WTC11 (cell line): ENCODE measurements around the gene SMARCA4. TPM values are rescaled to one million over a fixed set of nuclear protein-coding genes. Genes with fewer than 3 reads are reported as not detected.
A peak's percentile ranks its signal among the peaks of the same experiment; 100 is the strongest.
"Not testable (repeated sequence)": the region's sequence is repeated elsewhere in the genome, so short reads cannot be mapped to it uniquely, and the experiment has no call there.

ENCODE experiments used
- ATAC-seq: fragments of 200-7000 bp; cut with Tn5 transposase; 2 replicates; pipeline ENCODE4 v1.10.0; 2021; ENCODE audit warnings: mild to moderate bottlenecking, moderate library complexity
- CTCF ChIA-PET: fragments of 300-600 bp; sonication (Branson Sonifier 250); formaldehyde crosslinking; loops from one replicate; lab custom pipeline; 2021; ENCODE audit warnings: antibody characterized with exemption; lab: Charles Lee
- POLR2A ChIA-PET: fragments of 350-600 bp; sonication (Branson Sonifier 250); formaldehyde crosslinking; loops from one replicate; lab custom pipeline; 2021; ENCODE audit warnings: antibody characterized with exemption; lab: Charles Lee
- DNase-seq: peaks from one replicate; pipeline ENCODE4 v3.0.0; 2021; ENCODE audit warnings: low spot score
- H3K27ac Mint-ChIP-seq: 2 replicates; pipeline ENCODE4 v1.8.0; 2021; ENCODE audit warnings: mixed read lengths
- H3K27me3 Mint-ChIP-seq: 2 replicates; pipeline ENCODE4 v1.8.0; 2021; ENCODE audit warnings: low read depth, mild to moderate bottlenecking, moderate library complexity, mixed read lengths
- H3K36me3 Mint-ChIP-seq: 2 replicates; pipeline ENCODE4 v1.8.0; 2021; ENCODE audit warnings: mixed read lengths
- H3K4me1 Mint-ChIP-seq: 2 replicates; pipeline ENCODE4 v1.8.0; 2022; ENCODE audit warnings: mixed read lengths
- H3K4me3 Mint-ChIP-seq: 2 replicates; pipeline ENCODE4 v1.8.0; 2021; ENCODE audit warnings: mild to moderate bottlenecking, moderate library complexity, mixed read lengths
- H3K9me3 Mint-ChIP-seq: 2 replicates; pipeline ENCODE4 v1.8.0; 2021; ENCODE audit warnings: mixed read lengths
- AR ChIP-seq: fragments of 250-450 bp; sonication (Bioruptor Pico); IDR thresholded peaks from 2 replicates; pipeline ENCODE4 v1.9.0; 2021; ENCODE audit warnings: mild to moderate bottlenecking
- CTCF ChIP-seq: fragments of 200-600 bp; IDR thresholded peaks from 2 replicates; pipeline ENCODE4 v1.8.0; 2022; ENCODE audit warnings: antibody characterized with exemption
- FOXJ3 ChIP-seq: sonication (generic); formaldehyde crosslinking; IDR thresholded peaks from 2 replicates; pipeline ENCODE4 v1.9.0; 2021; ENCODE audit warnings: missing genetic modification reagents, mild to moderate bottlenecking, borderline replicate concordance
- GABPB1 ChIP-seq: sonication (generic); formaldehyde crosslinking; IDR thresholded peaks from 2 replicates; pipeline ENCODE4 v1.8.1; 2023; ENCODE audit warnings: mild to moderate bottlenecking, missing genetic modification reagents
- MLX ChIP-seq: sonication (generic); formaldehyde crosslinking; IDR thresholded peaks from 2 replicates; pipeline ENCODE4 v1.8.1; 2023; ENCODE audit warnings: mild to moderate bottlenecking, missing genetic modification reagents, moderate library complexity
- NFYB ChIP-seq: sonication (generic); formaldehyde crosslinking; conservative IDR thresholded peaks from 2 replicates; pipeline ENCODE4 v1.8.0; 2022; ENCODE audit warnings: low read depth, missing genetic modification reagents
- NR1H2 ChIP-seq: sonication (generic); formaldehyde crosslinking; IDR thresholded peaks from 2 replicates; pipeline ENCODE4 v1.9.0; 2021; ENCODE audit warnings: mild to moderate bottlenecking, moderate library complexity, missing genetic modification reagents
- TP53 ChIP-seq: sonication (generic); formaldehyde crosslinking; IDR thresholded peaks from 2 replicates; pipeline ENCODE4 v1.8.1; 2023; ENCODE audit warnings: mild to moderate bottlenecking, missing genetic modification reagents
- ZNF121 ChIP-seq: sonication (generic); formaldehyde crosslinking; IDR thresholded peaks from 2 replicates; pipeline ENCODE4 v1.8.0; 2023; ENCODE audit warnings: missing genetic modification reagents
- ZNF512 ChIP-seq: sonication (generic); formaldehyde crosslinking; IDR thresholded peaks from 2 replicates; pipeline ENCODE4 v1.8.1; 2022; ENCODE audit warnings: missing genetic modification reagents, borderline replicate concordance
- total RNA-seq: library from RNA; stranded (reverse); gene quantifications from 3 replicates; pipeline ENCODE4 v1.2.3, GENCODE V29; 2021
- TF ChIP-seq, protein P1 (sequence below): fragments of 250-450 bp; sonication (Bioruptor Pico); IDR thresholded peaks from 2 replicates; pipeline ENCODE4 v1.9.0; 2021; ENCODE audit warnings: mild to moderate bottlenecking, borderline replicate concordance
- TF ChIP-seq, protein P2 (sequence below): sonication (generic); formaldehyde crosslinking; IDR thresholded peaks from 2 replicates; pipeline ENCODE4 v1.8.1; 2023; ENCODE audit warnings: mild to moderate bottlenecking, missing genetic modification reagents, moderate library complexity
- TF ChIP-seq, protein P3 (sequence below): sonication (generic); formaldehyde crosslinking; IDR thresholded peaks from 2 replicates; pipeline ENCODE4 v1.8.0; 2022; ENCODE audit warnings: mild to moderate bottlenecking, missing genetic modification reagents

The SMARCA4 gene
- total RNA-seq, 1 experiment from 2014 or later: 295 TPM

GRCh38 chr19:10988380-10988779 lies 27.6 kb downstream of the SMARCA4 start (continued):
- TF ChIP-seq, protein P1, sequence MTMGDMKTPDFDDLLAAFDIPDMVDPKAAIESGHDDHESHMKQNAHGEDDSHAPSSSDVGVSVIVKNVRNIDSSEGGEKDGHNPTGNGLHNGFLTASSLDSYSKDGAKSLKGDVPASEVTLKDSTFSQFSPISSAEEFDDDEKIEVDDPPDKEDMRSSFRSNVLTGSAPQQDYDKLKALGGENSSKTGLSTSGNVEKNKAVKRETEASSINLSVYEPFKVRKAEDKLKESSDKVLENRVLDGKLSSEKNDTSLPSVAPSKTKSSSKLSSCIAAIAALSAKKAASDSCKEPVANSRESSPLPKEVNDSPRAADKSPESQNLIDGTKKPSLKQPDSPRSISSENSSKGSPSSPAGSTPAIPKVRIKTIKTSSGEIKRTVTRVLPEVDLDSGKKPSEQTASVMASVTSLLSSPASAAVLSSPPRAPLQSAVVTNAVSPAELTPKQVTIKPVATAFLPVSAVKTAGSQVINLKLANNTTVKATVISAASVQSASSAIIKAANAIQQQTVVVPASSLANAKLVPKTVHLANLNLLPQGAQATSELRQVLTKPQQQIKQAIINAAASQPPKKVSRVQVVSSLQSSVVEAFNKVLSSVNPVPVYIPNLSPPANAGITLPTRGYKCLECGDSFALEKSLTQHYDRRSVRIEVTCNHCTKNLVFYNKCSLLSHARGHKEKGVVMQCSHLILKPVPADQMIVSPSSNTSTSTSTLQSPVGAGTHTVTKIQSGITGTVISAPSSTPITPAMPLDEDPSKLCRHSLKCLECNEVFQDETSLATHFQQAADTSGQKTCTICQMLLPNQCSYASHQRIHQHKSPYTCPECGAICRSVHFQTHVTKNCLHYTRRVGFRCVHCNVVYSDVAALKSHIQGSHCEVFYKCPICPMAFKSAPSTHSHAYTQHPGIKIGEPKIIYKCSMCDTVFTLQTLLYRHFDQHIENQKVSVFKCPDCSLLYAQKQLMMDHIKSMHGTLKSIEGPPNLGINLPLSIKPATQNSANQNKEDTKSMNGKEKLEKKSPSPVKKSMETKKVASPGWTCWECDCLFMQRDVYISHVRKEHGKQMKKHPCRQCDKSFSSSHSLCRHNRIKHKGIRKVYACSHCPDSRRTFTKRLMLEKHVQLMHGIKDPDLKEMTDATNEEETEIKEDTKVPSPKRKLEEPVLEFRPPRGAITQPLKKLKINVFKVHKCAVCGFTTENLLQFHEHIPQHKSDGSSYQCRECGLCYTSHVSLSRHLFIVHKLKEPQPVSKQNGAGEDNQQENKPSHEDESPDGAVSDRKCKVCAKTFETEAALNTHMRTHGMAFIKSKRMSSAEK: no peak

- H3K27me3 Mint-ChIP-seq: no peaks in the 10 kb centered on the region
- H3K36me3 Mint-ChIP-seq: peaks cover 53% of the 10 kb centered on the region
- TF ChIP-seq GABPB1 (CRISPR knock-in tag) (no peak), AR (CRISPR knock-in tag) (no peak), CTCF (no peak), ZNF512 (no peak), TP53 (no peak)
- no peak overlapping the region for H3K4me3 Mint-ChIP-seq
- H3K4me1 Mint-ChIP-seq: no peaks in the 10 kb centered on the region
- DNase-seq (no peak), ATAC-seq (no peak)
- CTCF ChIA-PET: no interaction called here
- H3K27ac Mint-ChIP-seq: peak overlapping the region; percentile 85
- POLR2A ChIA-PET: no interaction called here
- no peaks in the 10 kb centered on the region for H3K9me3 Mint-ChIP-seq
These were observed 28.1 kb downstream of the SMARCA4 start for GRCh38 chr19:10988921-10989320.

DNA sequence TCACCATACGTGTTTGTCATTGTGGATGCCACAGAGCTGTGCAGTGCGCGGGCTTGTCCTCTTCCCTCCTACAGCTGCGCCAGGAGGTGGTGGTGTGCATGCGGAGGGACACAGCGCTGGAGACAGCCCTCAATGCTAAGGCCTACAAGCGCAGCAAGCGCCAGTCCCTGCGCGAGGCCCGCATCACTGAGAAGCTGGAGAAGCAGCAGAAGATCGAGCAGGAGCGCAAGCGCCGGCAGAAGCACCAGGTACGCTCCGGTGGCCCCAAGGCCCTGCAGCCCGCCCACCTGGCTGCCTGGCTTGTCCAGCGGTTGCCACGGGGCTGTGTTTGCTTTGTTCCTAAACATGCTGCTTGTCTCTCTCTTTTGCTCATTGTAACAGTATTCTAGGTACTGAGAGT lies 30.2 kb downstream of the SMARCA4 start:
- Mint-ChIP-seq H3K27me3 (no peaks in the 10 kb centered on the region), H3K9me3 (no peaks in the 10 kb centered on the region), H3K27ac (no peak overlapping the region), H3K4me1 (no peaks in the 10 kb centered on the region), H3K36me3 (peaks cover 57% of the 10 kb centered on the region), H3K4me3 (no peak overlapping the region)
- TF ChIP-seq, protein P2, sequence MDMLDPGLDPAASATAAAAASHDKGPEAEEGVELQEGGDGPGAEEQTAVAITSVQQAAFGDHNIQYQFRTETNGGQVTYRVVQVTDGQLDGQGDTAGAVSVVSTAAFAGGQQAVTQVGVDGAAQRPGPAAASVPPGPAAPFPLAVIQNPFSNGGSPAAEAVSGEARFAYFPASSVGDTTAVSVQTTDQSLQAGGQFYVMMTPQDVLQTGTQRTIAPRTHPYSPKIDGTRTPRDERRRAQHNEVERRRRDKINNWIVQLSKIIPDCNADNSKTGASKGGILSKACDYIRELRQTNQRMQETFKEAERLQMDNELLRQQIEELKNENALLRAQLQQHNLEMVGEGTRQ (CRISPR knock-in tag): no peak
- TF ChIP-seq NR1H2 (CRISPR knock-in tag): no peak
- CTCF ChIA-PET: no interaction called here
- DNase-seq: no peak
- no peak for ATAC-seq
- POLR2A ChIA-PET: no interaction called here

- Mint-ChIP-seq H3K27me3 (no peaks in the 10 kb centered on the region), H3K9me3 (no peaks in the 10 kb centered on the region), H3K27ac (no peak overlapping the region), H3K4me3 (no peak overlapping the region), H3K4me1 (no peaks in the 10 kb centered on the region), H3K36me3 (peaks cover 63% of the 10 kb centered on the region)
- DNase-seq (no peak), ATAC-seq (no peak)
- CTCF ChIA-PET: no interaction called here
- TF ChIP-seq, protein P3, sequence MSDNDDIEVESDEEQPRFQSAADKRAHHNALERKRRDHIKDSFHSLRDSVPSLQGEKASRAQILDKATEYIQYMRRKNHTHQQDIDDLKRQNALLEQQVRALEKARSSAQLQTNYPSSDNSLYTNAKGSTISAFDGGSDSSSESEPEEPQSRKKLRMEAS: no peak
- TF ChIP-seq FOXJ3 (CRISPR knock-in tag) (no peak), ZNF121 (no peak), NFYB (no peak), MLX (CRISPR knock-in tag) (no peak)
- POLR2A ChIA-PET: no interaction called here
These were observed 30.8 kb downstream of the SMARCA4 start for GRCh38 chr19:10991521-10992081.

GRCh38 chr19:10992174-10992573 lies 31.3 kb downstream of the SMARCA4 start:
- CTCF ChIA-PET, H3K27me3 Mint-ChIP-seq, H3K4me3 Mint-ChIP-seq, H3K4me1 Mint-ChIP-seq, ATAC-seq, H3K27ac Mint-ChIP-seq, DNase-seq, POLR2A ChIA-PET, H3K9me3 Mint-ChIP-seq: not testable (repeated sequence)
- H3K36me3 Mint-ChIP-seq: peaks cover 67% of the 10 kb centered on the region
